ENCODE results near the gene ASXL3.

Gene ASXL3

DNA sequence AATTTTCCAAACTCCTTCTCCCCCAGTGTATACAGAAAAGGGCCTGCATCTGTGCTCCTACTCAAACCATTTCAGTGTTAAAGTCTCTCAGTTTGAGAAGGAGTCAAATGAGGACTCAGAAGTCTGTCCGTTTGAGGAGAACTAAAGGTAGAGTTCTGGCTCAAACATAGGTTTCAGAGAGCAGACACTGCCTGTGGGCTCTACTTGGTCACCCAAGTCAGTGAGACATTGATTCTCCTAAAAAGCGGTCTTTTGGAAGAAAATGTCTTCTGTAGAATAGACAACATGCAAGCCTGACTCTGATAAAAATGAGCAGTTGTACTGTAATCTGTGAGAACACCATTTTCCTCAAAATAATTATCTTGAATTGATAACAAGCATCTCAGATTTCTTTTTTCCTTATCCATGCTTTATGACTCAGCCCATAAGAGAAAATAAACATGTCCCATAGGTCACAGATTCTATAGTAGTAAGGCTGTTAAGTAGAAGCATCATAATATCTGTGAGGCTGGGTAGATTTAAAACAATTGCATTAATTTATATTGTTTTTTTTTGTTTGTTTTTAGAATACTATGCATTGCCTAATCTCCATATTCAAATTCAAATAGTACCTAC, 82.8 kb downstream of the ASXL3 start:
- no peak for DNase-seq (ENCODE audit: low spot score)

DNA sequence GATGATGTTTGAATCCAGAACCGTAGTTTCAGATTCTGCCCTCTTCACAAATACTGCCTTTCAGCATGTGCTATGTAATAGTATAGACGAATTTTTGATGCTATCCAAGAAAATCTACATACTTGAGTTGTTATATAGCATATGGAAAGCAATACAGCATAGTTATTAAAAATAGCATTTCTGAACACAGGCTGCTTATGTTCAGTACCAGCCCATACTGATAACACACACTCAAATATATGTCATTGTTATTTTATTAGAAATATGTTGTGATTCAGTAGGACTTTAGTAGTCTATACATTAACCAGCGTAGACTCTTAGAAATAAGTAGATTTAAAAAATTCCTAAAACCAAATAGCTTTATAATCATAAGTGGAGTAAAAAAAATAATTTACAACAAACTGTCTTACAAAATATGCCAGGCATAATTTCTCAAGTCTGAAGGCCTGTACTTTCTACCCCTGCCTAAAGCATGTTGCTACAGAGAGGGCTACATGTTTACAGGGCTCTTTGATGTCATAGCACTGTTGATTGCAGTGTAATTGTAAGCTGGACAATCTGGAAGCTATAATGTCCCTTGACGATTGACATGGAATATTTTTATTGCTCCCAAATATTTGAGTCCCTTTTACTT, 86.3 kb downstream of the ASXL3 start:
- no peak for DNase-seq (ENCODE audit: low spot score)

DNA sequence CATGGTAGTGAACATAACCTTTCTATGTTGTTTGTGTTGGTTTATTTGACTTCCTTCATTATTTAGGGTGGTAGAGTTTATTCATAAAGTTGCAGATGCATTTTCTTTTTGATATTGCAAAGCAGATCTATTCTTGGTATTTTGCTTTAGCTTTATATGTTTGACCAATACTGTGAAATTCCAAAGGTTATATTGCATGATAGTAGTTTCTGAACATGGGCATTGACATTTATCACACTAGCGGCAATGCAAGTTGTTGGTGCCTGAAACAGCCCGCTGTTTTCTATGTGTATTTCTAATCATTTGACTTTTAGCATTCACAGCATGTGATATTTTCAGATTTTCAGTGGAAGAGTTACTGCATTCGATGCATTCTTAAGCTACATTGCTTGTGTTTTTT, 87.2 kb downstream of the ASXL3 start:
- no peak for DNase-seq (ENCODE audit: low spot score)

DNA sequence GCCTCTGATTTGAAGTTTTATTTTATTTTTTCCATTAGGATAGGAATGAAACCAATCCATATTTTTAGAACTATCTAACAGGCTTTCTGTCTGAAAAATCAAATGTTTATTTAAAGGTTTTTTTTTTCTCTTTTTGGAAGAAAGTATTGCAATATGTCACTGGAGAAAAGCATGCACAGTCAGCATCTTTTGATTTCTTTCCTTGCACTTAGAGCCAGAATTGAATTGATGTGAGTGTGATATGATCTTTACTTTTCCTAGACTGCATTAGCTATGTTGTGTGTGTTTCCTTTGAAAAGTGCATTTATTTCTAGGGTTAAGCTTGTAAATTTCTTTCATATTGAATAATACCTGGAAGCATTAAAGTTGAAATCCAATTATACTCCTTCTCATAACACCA, 87.6 kb downstream of the ASXL3 start:
- no peak for DNase-seq (ENCODE audit: low spot score)

GRCh38 chr18:33666915-33667314, 88.9 kb downstream of the ASXL3 start:
- no peak for DNase-seq (ENCODE audit: low spot score)

- no peak for DNase-seq (ENCODE audit: low spot score)
Observed at GRCh38 chr18:33669589-33669988, 91.6 kb downstream of the ASXL3 start.

- no peak for DNase-seq (ENCODE audit: low spot score)
Observed at GRCh38 chr18:33670029-33670428, 92.0 kb downstream of the ASXL3 start.

GRCh38 chr18:33673689-33674088, 95.7 kb downstream of the ASXL3 start:
- DNase-seq (ENCODE audit: low spot score): no peak

DNA sequence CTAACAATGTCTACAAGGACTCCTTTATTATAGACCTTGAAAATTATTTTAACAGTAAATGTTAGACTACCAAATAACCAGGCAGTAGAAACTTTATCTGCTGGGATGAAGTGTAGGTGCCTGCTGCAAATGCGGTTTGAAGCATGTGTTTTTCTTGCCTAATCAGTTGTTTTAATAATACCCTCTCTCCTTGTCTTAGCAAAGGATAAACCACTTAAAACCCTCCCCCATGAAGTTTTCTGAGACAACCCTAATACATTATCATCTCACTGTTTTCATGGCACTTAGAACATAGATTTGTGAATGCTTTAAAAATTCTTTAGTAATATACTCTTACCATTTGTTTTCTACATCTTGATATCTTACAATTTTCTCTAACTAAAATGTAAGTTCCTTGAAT, 98.6 kb downstream of the ASXL3 start:
- no peak for DNase-seq (ENCODE audit: low spot score)

DNA sequence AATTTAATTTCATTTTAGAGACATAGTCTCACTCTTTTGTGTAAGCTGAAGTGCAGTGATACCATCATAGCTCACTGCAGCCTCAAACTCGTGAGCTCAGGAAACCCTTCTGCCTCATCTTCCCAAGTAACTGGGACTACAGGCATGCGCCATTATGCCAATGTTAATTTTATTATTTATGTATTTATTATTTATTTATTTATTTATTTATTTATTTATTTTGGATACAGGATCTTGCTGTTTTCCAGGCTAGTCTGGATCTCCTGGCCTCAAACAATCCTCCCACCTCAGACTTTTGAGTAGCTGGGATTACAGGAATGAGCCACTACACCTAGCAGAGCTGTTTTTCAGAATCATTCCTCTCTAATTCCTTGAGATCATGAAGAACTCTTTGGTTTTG, 99.9 kb downstream of the ASXL3 start:
- no peak for DNase-seq (ENCODE audit: low spot score)

DNA sequence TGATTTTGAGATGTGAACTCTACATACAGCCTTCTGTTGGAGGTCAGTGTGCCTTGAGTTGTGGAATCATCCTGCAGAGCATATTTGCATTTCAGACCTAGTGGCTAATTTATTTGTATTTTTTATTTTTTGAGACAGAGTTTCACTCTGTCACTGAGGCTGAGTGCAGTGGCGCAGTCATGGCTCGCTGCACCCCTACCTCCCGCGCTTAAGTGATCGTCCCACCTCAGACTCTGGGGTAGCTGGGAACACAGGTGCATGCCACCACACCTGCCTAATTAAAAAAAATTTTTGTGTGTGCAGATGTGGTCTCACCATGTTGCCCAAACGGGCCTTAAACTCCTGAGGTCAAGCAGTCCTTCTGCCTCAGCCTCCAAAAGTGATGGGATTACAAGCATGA, 104.4 kb downstream of the ASXL3 start:
- no peak for DNase-seq (ENCODE audit: low spot score)

DNA sequence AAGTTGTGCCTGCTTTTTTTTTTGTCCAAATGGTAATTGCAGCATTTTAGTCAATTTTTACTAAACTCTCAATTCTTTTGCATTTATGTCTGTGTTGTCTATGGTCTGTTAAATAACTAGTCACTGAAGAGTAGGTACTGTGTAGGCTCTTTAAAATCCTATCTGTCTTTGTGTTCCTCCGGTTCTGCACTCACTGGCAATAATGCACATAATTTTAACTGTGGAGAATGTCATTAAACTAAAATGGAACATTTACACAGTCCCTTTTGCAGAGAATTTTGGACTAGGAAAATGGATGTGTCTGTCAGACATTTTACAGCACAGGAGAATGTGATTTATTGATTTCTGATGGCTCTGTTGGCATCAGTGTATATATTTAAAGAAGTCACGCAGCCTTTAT, 116.6 kb downstream of the ASXL3 start:
- DNase-seq (ENCODE audit: low spot score): no peak

DNA sequence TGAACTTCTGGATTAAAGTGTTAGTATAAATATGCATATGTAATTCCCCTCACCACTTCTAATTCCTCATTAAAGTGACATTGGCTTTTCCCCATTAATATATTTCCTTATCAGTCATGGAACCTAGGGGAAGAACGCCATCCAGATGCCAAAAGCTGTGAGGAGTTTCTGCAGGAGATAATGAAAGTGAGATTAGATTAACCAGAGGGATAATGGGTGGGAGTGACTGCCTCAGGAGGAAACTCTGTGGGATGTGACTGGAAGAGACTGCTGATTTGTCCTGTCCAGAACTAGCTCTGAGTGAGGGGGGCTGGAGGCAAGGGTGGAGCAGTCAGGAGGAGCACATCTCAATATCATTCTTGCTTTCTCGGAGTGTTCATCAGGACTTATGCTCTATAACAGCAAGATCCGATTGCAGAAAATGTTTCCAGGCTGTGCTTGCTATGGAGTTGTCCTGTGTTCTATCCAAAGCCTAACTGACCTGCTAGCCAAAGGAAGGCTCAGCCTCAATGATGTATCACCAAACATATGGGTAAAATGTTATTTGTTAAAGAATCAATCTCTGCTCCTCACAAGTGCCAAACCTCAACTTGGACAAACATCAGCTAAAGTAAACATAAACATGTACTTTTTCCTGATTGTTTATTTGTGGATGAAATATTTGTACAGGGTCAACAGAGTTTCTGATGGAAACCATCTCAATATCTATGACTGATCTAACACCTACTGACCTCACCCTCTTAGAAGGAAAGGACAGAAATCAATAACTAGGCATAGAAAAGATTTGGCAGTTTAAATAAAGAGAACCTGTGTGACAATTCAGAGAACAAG, 118.5 kb downstream of the ASXL3 start:
- DNase-seq (ENCODE audit: low spot score): no peak

- no peak for DNase-seq (ENCODE audit: low spot score)
Observed at GRCh38 chr18:33697498-33697897, 119.5 kb downstream of the ASXL3 start.

DNA sequence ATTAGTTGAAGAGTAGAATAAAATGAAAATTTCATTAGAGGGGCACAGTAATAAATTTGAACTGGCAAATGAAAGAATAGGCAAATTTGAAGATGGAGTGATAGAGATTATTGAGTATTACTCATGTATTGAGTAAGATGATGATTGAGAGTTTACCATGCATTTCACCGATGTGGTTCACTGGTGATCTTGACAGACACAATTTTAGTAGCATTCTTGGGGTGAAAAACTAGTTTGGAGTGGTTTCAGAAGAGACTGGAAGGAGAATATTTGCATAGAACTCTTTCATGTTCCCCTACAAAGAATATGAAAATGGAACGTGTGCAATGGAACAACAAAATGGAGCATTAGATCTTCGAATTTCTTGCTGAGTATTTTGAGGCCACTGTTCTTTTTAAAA, 121.4 kb downstream of the ASXL3 start:
- DNase-seq (ENCODE audit: low spot score): no peak

DNA sequence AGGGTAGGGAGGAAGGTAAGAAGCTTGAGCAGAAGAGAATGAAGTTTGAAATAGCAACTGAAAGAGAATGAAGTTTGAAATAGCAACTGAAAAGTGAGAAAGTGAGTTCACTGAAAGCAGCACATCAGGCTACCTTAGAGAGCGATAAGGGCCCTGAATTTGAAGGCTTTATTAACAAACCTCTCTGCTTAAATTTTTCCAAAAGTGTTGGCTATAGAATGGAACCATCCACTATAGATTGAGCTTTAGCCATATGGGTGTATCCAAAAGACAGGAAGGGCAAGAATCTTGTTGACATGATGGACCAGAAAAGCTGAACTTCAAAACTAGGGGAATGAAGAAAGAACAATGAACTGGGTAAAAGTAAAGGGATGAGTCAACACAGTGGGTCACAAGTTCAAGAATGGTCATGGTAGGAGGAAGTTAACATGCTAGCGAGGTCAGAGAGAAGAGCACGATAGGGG, 122.5 kb downstream of the ASXL3 start:
- DNase-seq (ENCODE audit: low spot score): no peak

DNA sequence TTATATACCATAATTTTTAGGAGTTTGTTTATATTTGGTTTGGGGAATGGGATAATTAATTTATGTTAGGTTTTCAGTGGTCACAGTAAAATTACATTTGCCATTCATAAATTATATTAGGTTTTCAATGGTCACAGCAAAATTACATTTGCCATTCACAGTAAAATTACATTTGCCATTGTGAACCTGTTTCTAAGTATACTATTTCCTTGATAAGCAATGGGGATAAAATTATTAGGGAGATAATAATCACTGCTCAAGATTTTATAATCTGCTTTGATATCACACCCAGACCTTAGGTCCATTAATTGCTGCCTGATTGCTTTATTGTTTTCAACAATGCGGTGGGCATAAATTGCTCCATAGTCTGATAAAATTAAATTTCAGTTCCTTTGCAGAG, 124.6 kb downstream of the ASXL3 start:
- no peak for DNase-seq (ENCODE audit: low spot score)

GRCh38 chr18:33706391-33706790, 128.4 kb downstream of the ASXL3 start:
- no peak for DNase-seq (ENCODE audit: low spot score)

DNA sequence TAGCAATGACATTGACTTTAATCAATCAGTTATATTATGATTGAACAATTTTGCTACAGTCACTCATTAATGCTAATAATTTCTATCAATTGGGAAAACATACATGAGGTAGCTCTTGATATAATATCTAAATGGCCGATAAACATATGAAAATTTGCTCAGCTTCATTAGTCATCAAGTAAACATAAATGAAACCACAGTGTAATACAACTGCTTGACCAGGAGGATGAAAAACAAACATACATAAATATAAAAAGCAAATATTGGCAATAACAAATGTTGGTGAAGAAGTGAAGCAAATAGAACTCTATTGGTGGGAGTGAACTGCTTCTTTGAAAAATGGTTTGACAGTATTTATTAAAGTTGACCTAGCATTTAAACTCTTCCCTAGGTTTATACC, 130.9 kb downstream of the ASXL3 start:
- no peak for DNase-seq (ENCODE audit: low spot score)

GRCh38 chr18:33710269-33710668, 132.2 kb downstream of the ASXL3 start:
- no peak for DNase-seq (ENCODE audit: low spot score)

DNA sequence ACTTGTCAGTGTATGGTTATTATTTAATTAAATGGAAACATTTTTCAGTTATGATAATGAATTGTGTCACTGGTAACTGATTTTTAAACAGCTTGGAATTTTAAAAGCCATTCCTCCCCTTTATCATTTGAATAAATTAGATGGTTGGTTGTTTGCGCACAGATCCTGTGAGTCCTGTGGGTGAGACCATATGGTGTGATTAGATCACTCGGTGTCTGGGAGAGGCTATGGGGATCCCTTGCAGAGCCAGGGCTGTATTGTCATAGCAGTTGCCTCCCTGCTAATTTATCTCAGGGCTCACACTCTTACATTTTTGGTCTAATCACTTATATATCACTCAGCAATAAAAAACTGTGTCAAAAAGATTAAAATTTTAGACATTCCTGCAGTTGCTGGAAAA, 133.5 kb downstream of the ASXL3 start:
- no peak for DNase-seq (ENCODE audit: low spot score)

- no peak for DNase-seq (ENCODE audit: low spot score)
Observed at GRCh38 chr18:33712719-33713118, 134.7 kb downstream of the ASXL3 start.

DNA sequence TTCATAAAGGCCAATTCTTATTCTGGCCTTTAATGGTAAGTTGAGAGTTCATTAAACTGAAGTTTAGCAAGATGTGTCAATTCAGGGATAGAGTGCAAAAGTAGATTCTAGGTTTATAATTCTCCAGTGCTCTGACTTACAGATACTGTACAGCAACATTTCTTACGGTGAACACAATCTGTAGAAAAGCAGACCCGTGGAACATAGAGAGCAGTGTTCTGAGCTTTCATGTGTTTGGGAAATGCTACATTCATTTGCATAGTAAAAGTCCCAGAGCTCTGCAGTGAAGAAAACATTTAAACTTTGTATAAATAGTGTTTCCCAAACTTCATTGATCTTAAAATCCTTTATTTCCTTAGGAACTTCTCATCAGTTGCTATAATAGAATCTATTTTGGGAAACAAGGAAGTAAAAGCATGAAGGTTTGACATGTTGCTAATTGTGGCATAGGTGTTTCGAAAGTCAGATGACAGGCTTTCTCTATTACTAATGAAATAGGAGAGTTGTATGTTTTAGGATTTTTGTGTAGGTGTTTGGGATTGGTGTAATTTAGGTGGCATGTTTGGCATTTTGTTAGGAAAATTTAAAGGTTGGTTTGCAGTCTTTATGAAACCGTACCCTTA, 138.2 kb downstream of the ASXL3 start:
- no peak for DNase-seq (ENCODE audit: low spot score)

Measured in ecto neural progenitor cell (in vitro differentiated cells).